Kidney (tissue), 14 donors: ENCODE measurements around the gene ENTR1. TPM values are rescaled to one million over a fixed set of nuclear protein-coding genes. Genes with fewer than 3 reads are reported as not detected.

Experiments used
- DNase-seq, 5 donors: peaks; one replicate each; pipeline ENCODE4 v3.0.0-alpha.2; 2013 to 2020
- FAIRE-seq: peaks from 2 replicates; lab custom pipeline; 2012; peaks lifted over from hg19 to GRCh38; lab: Jason Lieb, UNC
- H3K27ac ChIP-seq, 2 donors: one replicate each; pipeline ENCODE4 v1.7.0; 2013; ENCODE audit warnings: low read depth in 2 of 2, low read length in 2 of 2, inconsistent platforms in 1 of 2
- H3K27me3 ChIP-seq: one replicate; pipeline ENCODE4 v1.7.1; 2013; ENCODE audit warnings: low read length, inconsistent platforms; ENCODE audit not compliant: control insufficient read depth, insufficient read depth
- H3K36me3 ChIP-seq, 3 donors: one replicate each; pipeline versions ENCODE4 v1.7.0 to v1.7.1; 2013; ENCODE audit warnings: low read length in 3 of 3, control low read depth in 1 of 3, inconsistent platforms in 1 of 3; ENCODE audit not compliant: insufficient read depth in 3 of 3, control insufficient read depth in 2 of 3
- H3K4me1 ChIP-seq, 3 donors: one replicate each; pipeline versions ENCODE4 v1.7.0 to v1.7.1; 2013; ENCODE audit warnings: low read length in 3 of 3, inconsistent platforms in 1 of 3, low read depth in 1 of 3; ENCODE audit not compliant: control insufficient read depth in 2 of 3, insufficient read depth in 2 of 3
- H3K4me3 ChIP-seq, 3 donors: one replicate each; pipeline versions ENCODE4 v1.7.0 to v1.8.1; 2013; ENCODE audit warnings: low read length in 3 of 3, control low read depth in 1 of 3, inconsistent platforms in 1 of 3
- H3K9ac ChIP-seq, 3 donors: one replicate each; pipeline versions ENCODE4 v1.7.0 to v1.7.1; 2013; ENCODE audit warnings: low read length in 3 of 3, control low read depth in 1 of 3, inconsistent platforms in 1 of 3
- H3K9me3 ChIP-seq, 3 donors: one replicate each; pipeline versions ENCODE4 v1.7.0 to v1.7.1; 2013; ENCODE audit warnings: low read length in 3 of 3, control low read depth in 1 of 3, inconsistent platforms in 1 of 3; ENCODE audit not compliant: control insufficient read depth in 2 of 3, insufficient read depth in 1 of 3
- CTCF ChIP-seq: IDR thresholded peaks from 3 replicates; pipeline ENCODE4 v1.5.1; 2012; ENCODE audit warnings: mild to moderate bottlenecking, moderate library complexity, borderline replicate concordance; ENCODE audit not compliant: insufficient read depth; ENCODE audit errors: extremely low read depth
- intact Hi-C: fragments of 100-400 bp; cut with DNase I; formaldehyde crosslinking; loops from one replicate; pipeline ENCODE4 v1.11.1; 2022
- polyA plus RNA-seq: library from polyadenylated mRNA; stranded (reverse); fragments of 350-450 nt; fragmentation: Illumina TruSeq; extraction: RNeasy Lipid Tissue Mini Kit (QIAGEN cat#74804); gene quantifications from one replicate; pipeline ENCODE4 v1.2.3, GENCODE V29; 2014; ENCODE audit warnings: low read depth, low replicate concordance; ENCODE audit not compliant: insufficient read depth
- total RNA-seq: library from RNA; stranded (reverse); fragmentation: NEBNext Ultra II Directional; extraction: Animal tissue kit (Norgen Biotek cat#: 25700); gene quantifications from one replicate; pipeline ENCODE4 v1.2.1, GENCODE V29; 2021
- donor health status: control.
- donor health status: control.
- donor health status: control.
- donor health status: control.
- donor health status: control.
- donor health status: DM: yes; HTN: yes; CAD: no.
- donor health status: Normal renal cell carcinoma (clear cell type).

Gene ENTR1
- total and polyA plus RNA-seq, 2 donors from 2014 or later: 25.9 to 36.2 TPM

GRCh38 chr9:136412962-136413361 is 2.5 kb upstream of the ENTR1 start:
- no peaks in the 10 kb centered on the region for H3K9me3 ChIP-seq
- FAIRE-seq: no peak
- no peak for DNase-seq
- no peak for TF ChIP-seq CTCF
- no peak overlapping the region for H3K27ac ChIP-seq
- intact Hi-C loops: no loop called here
- peaks cover 0 to 19% (median 7%) of the 10 kb centered on the region in 3 donors for H3K4me1 ChIP-seq
- H3K36me3 ChIP-seq: peaks cover 3 to 47% (median 30%) of the 10 kb centered on the region in 3 donors
- H3K9ac ChIP-seq: no peak overlapping the region
- H3K27me3 ChIP-seq: no peaks in the 10 kb centered on the region
- H3K4me3 ChIP-seq: no peak overlapping the region

- no peaks in the 10 kb centered on the region for H3K9me3 ChIP-seq
- H3K4me1 ChIP-seq: peaks cover 0 to 19% (median 7%) of the 10 kb centered on the region in 3 donors
- H3K36me3 ChIP-seq: peaks cover 3 to 40% (median 24%) of the 10 kb centered on the region in 3 donors
- intact Hi-C loops: no loop called here
- DNase-seq (no peak), FAIRE-seq (no peak)
- TF ChIP-seq CTCF: no peak
- no peak overlapping the region for H3K27ac ChIP-seq
- peak overlapping the region; percentile 48 to 84 (median 50) for H3K9ac ChIP-seq
- no peaks in the 10 kb centered on the region for H3K27me3 ChIP-seq
- H3K4me3 ChIP-seq: peak overlapping the region; percentile 78 to 90 (median 81)
These were observed 964 bp upstream of the ENTR1 start for GRCh38 chr9:136411378-136411777.

GRCh38 chr9:136409557-136410455 is 608 bp downstream of the ENTR1 start:
- peak in 4 of 5 donors; percentile 18 to 70 (median 44) for DNase-seq
- no peak for TF ChIP-seq CTCF

More at GRCh38 chr9:136409557-136410455, 608 bp downstream of the ENTR1 start:
- FAIRE-seq: no peak
- Histone ChIP-seq H3K4me1 (peaks cover 0 to 19% (median 7%) of the 10 kb centered on the region in 3 donors), H3K9me3 (no peaks in the 10 kb centered on the region), H3K27me3 (no peaks in the 10 kb centered on the region), H3K9ac (peak overlapping the region in 2 of 3 donors; percentile 48 to 58), H3K27ac (no peak overlapping the region), H3K36me3 (peaks cover 3 to 34% (median 18%) of the 10 kb centered on the region in 3 donors), H3K4me3 (peak overlapping the region; percentile 36 to 65 (median 55))
- intact Hi-C loops: no loop called here
